B cell (primary cell): ENCODE measurements around the gene PCDHGA10. TPM values are rescaled to one million over a fixed set of nuclear protein-coding genes. Genes with fewer than 3 reads are reported as not detected.

ENCODE experiments used
- ATAC-seq: fragments of 200-7000 bp; cut with Tn5 transposase; one replicate; pipeline ENCODE4 v1.10.0; 2021; ENCODE audit warnings: low read depth, mild to moderate bottlenecking, moderate number of reproducible peaks, moderate library complexity
- CTCF ChIA-PET: fragments of 350-600 bp; sonication (Branson Sonifier 250); formaldehyde crosslinking; loops from one replicate; lab custom pipeline; 2021; ENCODE audit warnings: antibody characterized with exemption, inconsistent platforms; lab: Charles Lee
- POLR2A ChIA-PET: fragments of 350-600 bp; sonication (Branson Sonifier 250); formaldehyde crosslinking; loops from one replicate; lab custom pipeline; 2021; ENCODE audit warnings: antibody characterized with exemption; lab: Charles Lee
- DNase-seq: peaks from one replicate; pipeline ENCODE4 v3.0.0; 2013
- H2AFZ ChIP-seq: 2 replicates; pipeline ENCODE4 v1.6.1; 2012; ENCODE audit warnings: mild to moderate bottlenecking, low read depth, low read length; ENCODE audit not compliant: insufficient read depth, poor library complexity, severe bottlenecking
- H3K27ac ChIP-seq, 2 donors: 1 replicate in 1 of 2; 2 replicates in 1 of 2; pipeline ENCODE4 v1.5.1; 2012 to 2013; ENCODE audit warnings: low read length in 2 of 2, mild to moderate bottlenecking in 2 of 2, moderate library complexity in 1 of 2
- H3K27me3 ChIP-seq, 4 experiments: fragments of 200-600 bp in 1 of 4; sonication (generic) in 1 of 4; replicated peaks in 1 of 4; 1 replicate in 2 of 4; 2 replicates in 2 of 4; pipeline versions ENCODE4 v1.6.1 to v1.7.0; 2013 to 2016; ENCODE audit warnings: low read length in 3 of 4, mild to moderate bottlenecking in 2 of 4, mixed read lengths in 1 of 4, moderate library complexity in 1 of 4; ENCODE audit not compliant: insufficient read depth in 4 of 4, control insufficient read depth in 3 of 4; ENCODE audit errors: control extremely low read depth in 1 of 4
- H3K36me3 ChIP-seq, 2 experiments: replicated peaks in 1 of 2; 1 replicate in 1 of 2; 2 replicates in 1 of 2; pipeline versions ENCODE4 v1.6.1 to v1.7.1; 2013; ENCODE audit warnings: low read length in 1 of 2; ENCODE audit not compliant: insufficient read depth in 2 of 2, control insufficient read depth in 1 of 2; ENCODE audit errors: control extremely low read depth in 1 of 2, extremely low read depth in 1 of 2
- H3K4me1 ChIP-seq, 2 donors: fragments of 200-600 bp in 1 of 2; sonication (generic) in 1 of 2; 1 replicate in 1 of 2; 2 replicates in 1 of 2; pipeline versions ENCODE4 v1.5.1 to v1.6.1; 2013 to 2017; ENCODE audit warnings: low read length in 2 of 2; ENCODE audit not compliant: control insufficient read depth in 2 of 2, insufficient read depth in 2 of 2
- H3K4me2 ChIP-seq: replicated peaks from 2 replicates; pipeline ENCODE3; 2012; ENCODE audit warnings: mild to moderate bottlenecking, low read depth, low read length; ENCODE audit not compliant: poor library complexity, severe bottlenecking
- H3K4me3 ChIP-seq, 5 experiments: fragments of 200-600 bp in 1 of 5; sonication (generic) in 1 of 5; 1 replicate in 3 of 5; 2 replicates in 2 of 5; pipeline versions ENCODE4 v1.5.1 to v1.7.0; 2011 to 2016; ENCODE audit warnings: low read length in 4 of 5, mild to moderate bottlenecking in 4 of 5, low read depth in 2 of 5, control low read depth in 1 of 5, moderate library complexity in 1 of 5; ENCODE audit not compliant: insufficient read depth in 1 of 5; ENCODE audit errors: control extremely low read depth in 1 of 5, extremely low read depth in 1 of 5
- H3K79me2 ChIP-seq: fragments of 200-600 bp; sonication (generic); one replicate; pipeline ENCODE4 v1.6.0; 2016; ENCODE audit warnings: low read length; ENCODE audit not compliant: control insufficient read depth, insufficient read depth
- H3K9ac ChIP-seq: fragments of 200-600 bp; sonication (generic); 2 replicates; pipeline ENCODE4 v1.6.1; 2017; ENCODE audit warnings: mild to moderate bottlenecking, low read length, moderate library complexity
- H3K9me3 ChIP-seq, 3 donors: one replicate each; pipeline versions ENCODE4 v1.6.1 to v1.7.1; 2013; ENCODE audit warnings: low read length in 2 of 3; ENCODE audit not compliant: control insufficient read depth in 2 of 3, insufficient read depth in 1 of 3; ENCODE audit errors: control extremely low read depth in 1 of 3
- H4K20me1 ChIP-seq: 2 replicates; pipeline ENCODE4 v1.6.0; 2012; ENCODE audit warnings: mild to moderate bottlenecking, low read length; ENCODE audit not compliant: insufficient read depth, control insufficient read depth, poor library complexity, severe bottlenecking
- H3K27ac Mint-ChIP-seq: one replicate; pipeline ENCODE4 v1.8.0; 2021; ENCODE audit warnings: mixed read lengths
- H3K27me3 Mint-ChIP-seq: one replicate; pipeline ENCODE4 v1.8.0; 2021; ENCODE audit warnings: mixed read lengths
- H3K4me1 Mint-ChIP-seq: one replicate; pipeline ENCODE4 v1.8.0; 2021; ENCODE audit warnings: mixed read lengths
- H3K4me3 Mint-ChIP-seq: one replicate; pipeline ENCODE4 v1.8.0; 2021; ENCODE audit warnings: mixed read lengths
- H3K9me3 Mint-ChIP-seq: one replicate; pipeline ENCODE4 v1.8.0; 2022; ENCODE audit warnings: mixed read lengths; ENCODE audit not compliant: insufficient read depth
- EZH2 ChIP-seq: IDR thresholded peaks from 2 replicates; pipeline ENCODE4 v1.6.1; 2012; ENCODE audit warnings: borderline replicate concordance, low read depth, mild to moderate bottlenecking, moderate library complexity, low read length; ENCODE audit not compliant: insufficient read depth, poor library complexity, severe bottlenecking
- WGBS: methylation state at CpG from one replicate; pipeline ENCODE4 v1.1.5; 2013; ENCODE audit warnings: missing lambda C conversion rate; ENCODE audit not compliant: insufficient coverage; 5-methylcytosine and 5-hydroxymethylcytosine counted together
- intact Hi-C: fragments of 100-400 bp; cut with micrococcal nuclease; formaldehyde crosslinking; loops from one replicate; pipeline ENCODE4 v1.10.0; 2022
- polyA minus RNA-seq: library from RNA; depleted of rRNA, polyadenylated mRNA; stranded (reverse); fragments of >200 nt; gene quantifications from 2 replicates; pipeline ENCODE4 v1.2.3, GENCODE V29; 2012
- polyA plus RNA-seq: library from polyadenylated mRNA; depleted of rRNA; stranded (reverse); fragments of >200 nt; gene quantifications from 2 replicates; pipeline ENCODE4 v1.2.3, GENCODE V29; 2012
- total RNA-seq, 2 donors: library from RNA; stranded (reverse); fragments of 120-200 nt in 1 of 2; gene quantifications; 1 replicate in 1 of 2; 2 replicates in 1 of 2; pipeline versions ENCODE4 v1.2.3 to v1.2.4, GENCODE V29; 2013 to 2022
- TF ChIP-seq, protein P1 (sequence below): fragments of 200-600 bp; IDR thresholded peaks from one replicate; pipeline ENCODE4 v1.8.0; 2022; ENCODE audit warnings: antibody characterized with exemption, mild to moderate bottlenecking

PCDHGA10 gene
- total RNA-seq (1.9 and 2.0 TPM in 2 replicates), polyA plus RNA-seq (0.06 and 0.10 TPM in 2 replicates), polyA minus RNA-seq (0.86 and 1.4 TPM in 2 replicates)
- total RNA-seq (2013), result 0.35 TPM

DNA sequence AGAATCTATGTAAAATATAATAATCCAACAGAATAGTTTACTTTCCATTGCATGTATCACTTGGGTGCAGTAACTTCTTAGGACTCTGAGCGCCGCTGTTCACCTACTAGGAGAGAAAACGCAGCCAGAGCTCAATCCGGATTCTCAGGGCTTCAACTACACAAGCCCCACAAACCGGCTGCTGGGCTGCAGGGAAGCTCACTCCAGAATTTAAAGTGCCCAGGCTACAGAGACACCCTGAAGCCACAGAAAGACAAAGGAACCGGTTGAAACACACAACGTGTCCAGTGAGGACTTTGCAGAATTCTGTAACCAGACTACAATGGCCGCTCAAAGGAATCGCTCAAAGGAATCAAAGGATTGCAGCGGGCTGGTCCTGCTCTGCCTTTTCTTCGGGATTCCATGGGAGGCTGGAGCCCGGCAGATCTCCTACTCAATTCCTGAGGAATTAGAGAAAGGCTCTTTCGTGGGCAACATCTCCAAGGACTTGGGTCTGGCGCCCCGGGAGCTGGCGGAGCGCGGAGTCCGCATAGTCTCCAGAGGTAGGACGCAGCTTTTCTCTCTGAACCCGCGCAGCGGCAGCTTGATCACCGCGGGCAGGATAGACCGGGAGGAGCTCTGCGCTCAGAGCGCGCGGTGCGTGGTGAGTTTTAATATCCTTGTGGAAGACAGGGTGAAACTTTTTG, at the start of gene PCDHGA10:
Gene PCDHGA10, plus strand, starts transcription at position 134 of the 686 bp plus-strand sequence. Its CDS starts 189 bp downstream, at position 323.
- H3K27me3 Mint-ChIP-seq, result peaks cover 59% of the 10 kb centered on the region
- ATAC-seq (peak; percentile 68), DNase-seq (peak; percentile 65)
- intact Hi-C loops, result loop anchor here (1.0 to 10.0 kb wide), 4 partner anchors 88 to 151 kb away; partner anchors contain the start of gene TAF7
- no peak within 1 kb of the TSS for H3K27ac ChIP-seq
- peak within 1 kb of the TSS; percentile 77 for H2AFZ ChIP-seq
- no peaks in the 10 kb centered on the region for H4K20me1 ChIP-seq
- H3K36me3 ChIP-seq, result no peaks in the 10 kb centered on the region
- WGBS, result 16% methylated on average over 22 of the region's 31 CpGs
- peak within 1 kb of the TSS; percentile 63 for H3K9ac ChIP-seq
- ChIA-PET CTCF (interaction anchor here (0.7 to 6.3 kb wide), 23 partner anchors 9 to 224 kb away, joined by 3 to 56 read pairs (median 4); partner anchors contain the start of genes PCDHGA11, PCDHGA12, PCDHGA9 and PCDHGB3), POLR2A (no interaction called here)
- H3K4me1 ChIP-seq, result peaks cover 11 to 15% of the 10 kb centered on the region in 2 donors
- H3K4me2 ChIP-seq, result peak within 1 kb of the TSS; percentile 74
- H3K27ac Mint-ChIP-seq, result peak within 1 kb of the TSS; percentile 17
- peaks cover 18% of the 10 kb centered on the region for H3K4me1 Mint-ChIP-seq
- peaks cover 0 to 69% (median 55%) of the 10 kb centered on the region in 4 experiments for H3K27me3 ChIP-seq
- H3K79me2 ChIP-seq, result no peaks in the 10 kb centered on the region
- peaks cover 8% of the 10 kb centered on the region for H3K9me3 Mint-ChIP-seq
- H3K9me3 ChIP-seq, result peaks cover 0 to 57% (median 19%) of the 10 kb centered on the region in 3 donors
- H3K4me3 ChIP-seq, result peak within 1 kb of the TSS; percentile 5 to 63 (median 45)
- peak within 1 kb of the TSS; percentile 87 for H3K4me3 Mint-ChIP-seq
- TF ChIP-seq, protein P1, sequence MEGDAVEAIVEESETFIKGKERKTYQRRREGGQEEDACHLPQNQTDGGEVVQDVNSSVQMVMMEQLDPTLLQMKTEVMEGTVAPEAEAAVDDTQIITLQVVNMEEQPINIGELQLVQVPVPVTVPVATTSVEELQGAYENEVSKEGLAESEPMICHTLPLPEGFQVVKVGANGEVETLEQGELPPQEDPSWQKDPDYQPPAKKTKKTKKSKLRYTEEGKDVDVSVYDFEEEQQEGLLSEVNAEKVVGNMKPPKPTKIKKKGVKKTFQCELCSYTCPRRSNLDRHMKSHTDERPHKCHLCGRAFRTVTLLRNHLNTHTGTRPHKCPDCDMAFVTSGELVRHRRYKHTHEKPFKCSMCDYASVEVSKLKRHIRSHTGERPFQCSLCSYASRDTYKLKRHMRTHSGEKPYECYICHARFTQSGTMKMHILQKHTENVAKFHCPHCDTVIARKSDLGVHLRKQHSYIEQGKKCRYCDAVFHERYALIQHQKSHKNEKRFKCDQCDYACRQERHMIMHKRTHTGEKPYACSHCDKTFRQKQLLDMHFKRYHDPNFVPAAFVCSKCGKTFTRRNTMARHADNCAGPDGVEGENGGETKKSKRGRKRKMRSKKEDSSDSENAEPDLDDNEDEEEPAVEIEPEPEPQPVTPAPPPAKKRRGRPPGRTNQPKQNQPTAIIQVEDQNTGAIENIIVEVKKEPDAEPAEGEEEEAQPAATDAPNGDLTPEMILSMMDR, result peak; percentile 82
- no peak for TF ChIP-seq EZH2
